Glomerular visceral epithelial cell (primary cell): ENCODE measurements around the gene UBA5.
A peak's percentile ranks its signal among the peaks of the same experiment; 100 is the strongest.

Experiments
- DNase-seq: peaks from one replicate; pipeline ENCODE4 v3.0.0-alpha.2; 2016; ENCODE audit errors: extremely low spot score

The UBA5 gene

DNA sequence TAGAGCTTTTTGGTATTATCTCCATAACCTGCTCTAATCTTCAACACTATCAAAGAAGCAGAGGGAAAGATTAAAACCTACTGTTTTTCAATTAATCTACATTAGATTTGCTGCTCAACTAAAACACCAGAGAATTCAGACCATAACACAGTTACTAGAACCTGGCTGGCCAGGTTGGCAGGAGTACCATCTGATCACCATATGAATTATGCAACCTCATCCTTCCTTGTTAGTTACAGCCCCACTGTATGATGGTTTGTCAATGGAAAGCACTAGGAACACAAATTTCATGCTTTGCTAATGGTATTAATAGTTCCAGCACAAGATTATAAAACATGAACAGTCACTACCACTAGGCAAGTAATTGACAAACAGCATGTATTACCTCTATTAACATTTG lies 56.2 kb downstream of the UBA5 start:
- no peak for DNase-seq

- DNase-seq, result no peak
Observed at GRCh38 chr3:132720228-132720627, 60.1 kb downstream of the UBA5 start.

DNA sequence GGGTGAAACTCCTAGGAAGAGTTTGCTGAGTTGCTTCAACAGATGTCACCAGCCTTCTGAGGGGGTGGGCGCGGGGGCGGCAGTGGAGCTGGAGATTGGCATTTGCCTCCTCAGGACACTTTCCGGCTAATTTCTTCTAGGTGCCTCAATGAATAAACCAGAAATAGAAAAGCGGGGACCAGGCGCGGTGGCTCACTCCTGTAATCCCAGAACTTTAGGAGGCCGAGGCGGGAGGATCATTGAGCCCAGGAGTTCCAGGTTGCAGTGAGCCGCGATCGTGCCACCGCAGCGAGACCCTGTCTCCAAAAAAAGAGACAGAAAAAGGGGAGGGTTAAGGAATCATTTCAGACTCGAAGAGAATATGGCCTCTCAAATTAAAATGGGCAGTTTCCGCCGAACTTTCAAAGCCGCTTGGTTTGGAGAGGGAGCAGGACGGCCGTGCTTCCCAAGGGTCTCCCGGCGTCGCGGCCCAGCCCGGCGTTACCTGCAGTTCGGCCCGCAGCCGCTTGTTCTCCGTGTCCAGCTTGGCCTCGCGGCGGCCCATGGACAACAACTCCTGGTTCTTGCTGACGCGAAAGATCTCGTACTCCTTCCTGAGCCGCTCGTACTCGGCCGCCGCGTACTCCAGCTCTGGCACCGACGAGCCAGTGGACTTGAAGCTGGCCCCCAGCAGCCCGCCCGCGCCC lies 61.5 kb downstream of the UBA5 start:
- DNase-seq, result peak; percentile 69

DNA sequence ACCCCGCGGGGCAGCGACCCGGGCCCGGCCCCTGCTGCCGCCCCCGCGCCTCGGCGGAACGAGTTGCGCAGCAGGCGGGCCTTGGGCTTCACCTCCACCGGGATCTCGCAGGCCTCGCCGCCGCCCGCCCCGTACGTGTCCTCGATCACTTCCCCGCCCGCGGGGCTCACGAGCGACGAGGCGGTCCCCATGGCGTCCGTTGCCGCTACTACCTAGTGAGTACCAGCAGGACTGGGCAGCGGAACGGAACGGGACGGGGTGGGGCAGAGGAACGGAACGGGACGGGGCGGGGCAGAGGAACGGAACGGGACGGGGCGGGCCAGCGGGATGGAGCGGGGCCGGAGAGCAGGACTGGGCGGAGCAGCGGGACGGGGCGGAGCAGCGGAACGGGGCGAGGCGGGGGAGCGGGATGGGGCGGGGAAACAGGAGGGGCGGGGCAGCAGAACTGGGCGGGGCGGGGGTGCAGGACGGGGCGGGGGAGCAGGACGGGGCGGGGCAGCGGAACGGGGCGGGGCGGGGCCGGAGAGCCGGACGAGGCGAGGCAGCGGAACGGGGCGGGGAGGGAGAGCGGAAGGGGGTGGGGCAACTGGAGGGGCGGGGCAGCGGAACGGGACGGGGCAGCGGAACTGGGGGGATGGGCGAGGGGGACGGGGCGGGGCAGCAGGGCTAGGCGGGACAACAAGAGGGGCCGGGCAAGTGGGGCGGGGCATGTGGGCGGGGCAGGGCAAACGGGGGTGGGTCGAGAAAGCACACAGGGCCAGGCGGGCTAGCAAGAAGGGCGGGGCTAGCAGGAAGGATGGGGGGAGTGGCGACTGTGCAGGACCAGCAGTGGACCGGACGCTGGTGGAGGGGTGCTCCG lies 62.3 kb downstream of the UBA5 start, which contains the start of gene NPHP3:
Gene NPHP3, minus strand, starts transcription at position 245 of the 859 bp plus-strand sequence. Its CDS starts 54 bp downstream, at position 191.
- DNase-seq, result peak; percentile 98

DNA sequence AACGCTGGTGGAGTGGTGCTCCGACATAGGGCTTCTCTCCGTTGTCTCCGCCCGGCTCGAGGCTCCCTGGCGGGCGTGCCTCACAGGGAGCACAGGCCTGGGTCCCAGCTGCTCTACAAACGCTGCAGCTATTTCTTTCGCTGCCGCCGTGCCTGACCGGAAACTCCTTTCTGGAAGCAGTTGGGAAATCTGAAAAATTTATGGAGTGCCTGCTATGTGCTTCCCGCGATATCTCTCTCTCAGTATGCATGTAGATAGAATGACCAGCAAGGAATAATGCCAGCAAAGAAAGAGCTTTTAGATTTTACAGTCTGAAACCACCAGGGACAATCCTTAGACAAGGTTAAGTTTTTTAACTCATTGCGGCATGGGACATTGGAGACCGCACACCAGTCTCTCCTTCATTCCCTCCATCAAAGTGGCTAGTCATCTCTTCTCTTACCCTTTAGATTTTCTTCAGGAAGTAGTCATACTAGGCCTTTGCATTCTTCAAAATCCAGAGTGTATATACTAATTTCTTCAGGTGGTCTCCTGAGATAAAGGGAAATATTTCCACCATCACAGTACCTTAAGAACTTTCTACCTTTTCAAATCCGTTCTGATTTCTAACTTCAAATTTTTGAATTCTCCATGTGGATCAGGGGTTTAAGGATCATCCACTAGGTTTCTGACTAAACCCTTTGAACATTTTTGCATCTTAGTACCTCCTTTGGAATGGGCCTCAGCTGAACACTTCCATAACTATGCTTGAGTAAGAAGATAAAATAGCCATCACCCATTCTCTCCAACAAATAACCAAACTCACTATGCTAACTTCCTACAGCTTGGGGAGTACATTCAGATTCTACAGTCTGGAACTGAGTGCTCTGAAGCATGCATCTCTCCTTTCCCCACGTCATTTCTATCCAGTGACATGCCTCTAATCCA lies 63.2 kb downstream of the UBA5 start:
- no peak for DNase-seq

DNA sequence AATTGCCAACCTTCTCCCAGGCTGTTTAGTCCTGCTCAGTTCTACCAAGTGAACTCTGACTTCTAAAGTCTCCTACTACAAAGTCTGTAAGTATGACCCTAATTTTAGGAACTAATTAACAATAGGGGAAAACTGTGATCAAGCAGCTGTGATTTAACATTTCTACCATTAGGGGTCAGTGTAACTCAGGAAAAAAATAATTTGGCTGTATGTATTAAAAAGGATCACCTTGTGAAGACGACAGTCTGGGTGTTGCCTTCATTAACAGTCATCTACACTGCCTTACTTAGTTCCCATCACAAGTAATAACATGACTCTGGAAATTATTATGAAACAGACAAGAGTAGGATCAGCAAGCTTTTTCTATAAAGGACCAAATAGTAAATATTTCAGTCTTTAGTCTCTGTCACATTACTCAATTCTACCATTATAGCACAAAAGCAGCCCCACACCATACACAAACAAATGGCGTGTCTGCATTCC lies 66.3 kb downstream of the UBA5 start:
- peak; percentile 30 for DNase-seq
